GM23338 (cell line): ENCODE results near the gene TRAF2. TPM values are rescaled to one million over a fixed set of nuclear protein-coding genes. Genes with fewer than 3 reads are reported as not detected.

Experiments
- ATAC-seq: fragments of 200-7000 bp; cut with Tn5 transposase; 3 replicates; pipeline ENCODE4 v1.9.1; 2020
- DNase-seq: peaks from one replicate; pipeline ENCODE4 v3.0.0-alpha.2; 2015; ENCODE audit warnings: low spot score
- H2AFZ ChIP-seq: fragments of 200-600 bp; sonication (generic); 2 replicates; pipeline ENCODE4 v1.8.0; 2016; ENCODE audit warnings: antibody characterized with exemption, mild to moderate bottlenecking, moderate library complexity
- H3F3A ChIP-seq: fragments of 200-600 bp; sonication (generic); replicated peaks from 2 replicates; pipeline ENCODE4 v1.8.0; 2017; ENCODE audit warnings: antibody characterized with exemption, mixed run types, low read depth
- H3K27ac ChIP-seq: fragments of 200-600 bp; sonication (generic); 2 replicates; pipeline ENCODE4 v1.6.1; 2016; ENCODE audit warnings: low read depth
- H3K27me3 ChIP-seq: fragments of 200-600 bp; sonication (generic); 2 replicates; pipeline ENCODE4 v1.8.0; 2016; ENCODE audit warnings: mild to moderate bottlenecking, mixed run types, moderate library complexity; ENCODE audit not compliant: insufficient read depth
- H3K36me3 ChIP-seq: fragments of 200-600 bp; sonication (generic); 2 replicates; pipeline ENCODE4 v1.8.0; 2016; ENCODE audit warnings: mild to moderate bottlenecking; ENCODE audit not compliant: insufficient read depth
- H3K4me1 ChIP-seq: fragments of 200-600 bp; sonication (generic); 2 replicates; pipeline ENCODE4 v1.8.0; 2016; ENCODE audit warnings: mild to moderate bottlenecking, moderate library complexity; ENCODE audit not compliant: insufficient read depth
- H3K4me2 ChIP-seq: fragments of 200-600 bp; sonication (generic); 2 replicates; pipeline ENCODE4 v1.7.1; 2017; ENCODE audit warnings: mixed run types
- H3K4me3 ChIP-seq: fragments of 200-600 bp; sonication (generic); 2 replicates; pipeline ENCODE4 v1.6.1; 2016; ENCODE audit warnings: mixed run types
- H3K79me2 ChIP-seq: fragments of 200-600 bp; sonication (generic); replicated peaks from 2 replicates; pipeline ENCODE4 v1.8.0; 2017; ENCODE audit warnings: mild to moderate bottlenecking; ENCODE audit not compliant: insufficient read depth
- H3K9me2 ChIP-seq: fragments of 200-600 bp; sonication (generic); 2 replicates; pipeline ENCODE4 v1.8.0; 2017; ENCODE audit not compliant: insufficient read depth
- H4K20me1 ChIP-seq: fragments of 200-600 bp; sonication (generic); replicated peaks from 2 replicates; pipeline ENCODE4 v1.8.0; 2017; ENCODE audit warnings: mild to moderate bottlenecking; ENCODE audit not compliant: insufficient read depth
- H3K27ac Mint-ChIP-seq: 2 replicates; pipeline ENCODE4 v1.8.0; 2020; ENCODE audit warnings: inconsistent platforms, mild to moderate bottlenecking, moderate library complexity, mixed read lengths
- H3K27me3 Mint-ChIP-seq: 3 replicates; pipeline ENCODE4 v1.8.0; 2022; ENCODE audit warnings: low read depth, mild to moderate bottlenecking, moderate library complexity, mixed read lengths, inconsistent platforms; ENCODE audit not compliant: insufficient read depth, poor library complexity
- H3K36me3 Mint-ChIP-seq: 3 replicates; pipeline ENCODE4 v1.8.0; 2021; ENCODE audit warnings: low read depth, mild to moderate bottlenecking, inconsistent platforms, moderate library complexity, mixed read lengths
- H3K4me1 Mint-ChIP-seq: 3 replicates; pipeline ENCODE4 v1.8.0; 2020; ENCODE audit warnings: mild to moderate bottlenecking, inconsistent platforms, mixed read lengths
- H3K4me3 Mint-ChIP-seq: 3 replicates; pipeline ENCODE4 v1.8.0; 2021; ENCODE audit warnings: moderate library complexity, mild to moderate bottlenecking, inconsistent platforms, mixed read lengths
- H3K9me3 Mint-ChIP-seq: 3 replicates; pipeline ENCODE4 v1.8.0; 2020; ENCODE audit warnings: moderate library complexity, mild to moderate bottlenecking, inconsistent platforms, mixed read lengths
- CREB1 ChIP-seq: fragments of 250-450 bp; sonication (Bioruptor Pico); IDR thresholded peaks from 2 replicates; pipeline ENCODE4 v1.5.0; 2020; ENCODE audit warnings: low read depth, mild to moderate bottlenecking, moderate library complexity
- ETS1 ChIP-seq: IDR thresholded peaks from 2 replicates; pipeline ENCODE4 v1.6.1; 2016; ENCODE audit warnings: antibody characterized with exemption
- EZH2phosphoT487 ChIP-seq: fragments of 200-600 bp; sonication (generic); IDR thresholded peaks from one replicate; pipeline ENCODE4 v1.8.1; 2018; ENCODE audit warnings: antibody characterized with exemption; ENCODE audit not compliant: unreplicated experiment
- JUNB ChIP-seq: IDR thresholded peaks from one replicate; pipeline ENCODE4 v1.6.1; 2016; ENCODE audit warnings: antibody characterized with exemption; ENCODE audit not compliant: unreplicated experiment
- NANOG ChIP-seq: IDR thresholded peaks from 2 replicates; pipeline ENCODE4 v1.6.1; 2016; ENCODE audit warnings: antibody characterized with exemption, borderline replicate concordance
- POLR2AphosphoS5 ChIP-seq: IDR thresholded peaks from 2 replicates; pipeline ENCODE4 v1.6.1; 2016; ENCODE audit warnings: antibody characterized with exemption, low read depth
- REST ChIP-seq: IDR thresholded peaks from one replicate; pipeline ENCODE4 v1.6.1; 2018; ENCODE audit warnings: antibody characterized with exemption; ENCODE audit not compliant: unreplicated experiment
- STAT1 ChIP-seq: IDR thresholded peaks from one replicate; pipeline ENCODE4 v1.6.1; 2016; ENCODE audit warnings: antibody characterized with exemption; ENCODE audit not compliant: unreplicated experiment
- ZNF114 ChIP-seq: fragments of 250-450 bp; sonication (Bioruptor Pico); IDR thresholded peaks from 2 replicates; pipeline ENCODE4 v1.5.0; 2020; ENCODE audit warnings: mild to moderate bottlenecking, moderate library complexity
- ZNF331 ChIP-seq: fragments of 250-450 bp; sonication (Bioruptor Pico); IDR thresholded peaks from 2 replicates; pipeline ENCODE4 v1.5.0; 2020; ENCODE audit warnings: low read depth, mild to moderate bottlenecking, moderate library complexity
- polyA plus RNA-seq: library from polyadenylated mRNA; unstranded; fragments of >200 nt; fragmentation: Nextera tagmentation; extraction: Ambion mirVana; gene quantifications from 2 replicates; pipeline ENCODE4 v1.2.1, GENCODE V29; 2016
- total RNA-seq: library from RNA; depleted of rRNA; stranded (reverse); fragments of >200 nt; shearing (Covaris generic); gene quantifications from 2 replicates; pipeline ENCODE4 v1.2.3, GENCODE V29; 2014
- TF ChIP-seq, protein P1 (sequence below), 2 experiments: fragments of 200-600 bp in 1 of 2; sonication (generic) in 1 of 2; conservative IDR thresholded peaks; 2 replicates each; pipeline versions ENCODE4 v1.5.1 to v1.6.1; 2016 to 2017; ENCODE audit warnings: antibody characterized with exemption in 2 of 2, low read depth in 2 of 2, mild to moderate bottlenecking in 2 of 2, moderate library complexity in 1 of 2

Gene TRAF2
- total and polyA plus RNA-seq, 2 experiments from 2014 or later, result 25.4 to 39.9 TPM

DNA sequence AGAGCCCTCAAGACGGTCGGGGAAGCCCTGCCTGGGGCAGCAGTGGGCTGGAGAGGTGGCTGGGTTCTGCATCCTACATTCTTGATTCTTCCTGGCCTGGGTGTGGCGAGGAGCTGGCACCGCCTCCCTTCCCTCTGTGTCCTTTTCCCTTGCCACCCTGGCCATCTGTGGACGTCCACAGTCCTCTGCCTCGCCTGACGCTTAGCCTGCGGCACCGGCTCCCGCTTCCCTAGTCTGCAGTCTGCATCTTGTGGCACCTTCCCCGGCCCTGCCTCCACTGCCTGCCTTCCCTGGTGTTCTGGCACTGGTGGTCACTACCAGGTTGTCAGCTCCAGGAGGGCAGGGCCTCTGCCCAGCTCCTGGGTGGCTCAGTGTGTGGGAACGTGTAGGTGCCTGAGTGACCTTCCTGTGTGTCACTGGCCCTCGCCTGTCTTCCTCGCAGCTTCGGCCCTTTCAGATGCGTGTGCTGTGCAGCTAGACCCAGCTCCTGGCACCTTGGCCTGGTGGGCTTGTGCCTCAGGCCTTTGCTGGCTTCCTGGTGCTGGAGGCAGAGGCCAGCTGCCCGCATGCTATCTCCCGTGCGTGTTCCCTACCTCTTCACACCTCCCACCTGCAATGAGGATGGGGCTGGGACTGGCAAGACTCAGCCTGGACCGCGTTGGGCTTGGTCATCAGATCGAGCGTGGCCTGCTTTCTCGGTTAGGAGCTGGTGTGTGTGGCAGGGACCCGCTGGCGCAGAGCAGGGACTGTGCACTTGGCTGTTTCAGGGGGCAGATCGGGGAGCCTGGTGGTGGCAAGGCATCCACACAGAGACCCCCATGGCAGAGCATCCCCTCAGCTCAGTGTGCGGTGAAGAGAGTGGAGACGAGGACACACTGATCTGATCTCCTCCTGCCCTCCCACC, 20.9 kb downstream of the TRAF2 start (continued):
- TF ChIP-seq REST, result no peak
- TF ChIP-seq, protein P1, sequence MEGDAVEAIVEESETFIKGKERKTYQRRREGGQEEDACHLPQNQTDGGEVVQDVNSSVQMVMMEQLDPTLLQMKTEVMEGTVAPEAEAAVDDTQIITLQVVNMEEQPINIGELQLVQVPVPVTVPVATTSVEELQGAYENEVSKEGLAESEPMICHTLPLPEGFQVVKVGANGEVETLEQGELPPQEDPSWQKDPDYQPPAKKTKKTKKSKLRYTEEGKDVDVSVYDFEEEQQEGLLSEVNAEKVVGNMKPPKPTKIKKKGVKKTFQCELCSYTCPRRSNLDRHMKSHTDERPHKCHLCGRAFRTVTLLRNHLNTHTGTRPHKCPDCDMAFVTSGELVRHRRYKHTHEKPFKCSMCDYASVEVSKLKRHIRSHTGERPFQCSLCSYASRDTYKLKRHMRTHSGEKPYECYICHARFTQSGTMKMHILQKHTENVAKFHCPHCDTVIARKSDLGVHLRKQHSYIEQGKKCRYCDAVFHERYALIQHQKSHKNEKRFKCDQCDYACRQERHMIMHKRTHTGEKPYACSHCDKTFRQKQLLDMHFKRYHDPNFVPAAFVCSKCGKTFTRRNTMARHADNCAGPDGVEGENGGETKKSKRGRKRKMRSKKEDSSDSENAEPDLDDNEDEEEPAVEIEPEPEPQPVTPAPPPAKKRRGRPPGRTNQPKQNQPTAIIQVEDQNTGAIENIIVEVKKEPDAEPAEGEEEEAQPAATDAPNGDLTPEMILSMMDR (conservative IDR thresholded peaks at IDR 0.05; ENCODE audit: low read depth in 2 of 2), result no peak
- TF ChIP-seq POLR2AphosphoS5, result no peak
- no peak for TF ChIP-seq EZH2phosphoT487
- no peak for TF ChIP-seq ZNF114 (CRISPR knock-in tag)
- TF ChIP-seq JUNB, result no peak
- TF ChIP-seq ETS1, result no peak
- no peak for TF ChIP-seq STAT1

GRCh38 chr9:136910197-136910900, 24.0 kb downstream of the TRAF2 start:
- Histone ChIP-seq H3K27ac (no peak overlapping the region), H3K79me2 (peaks cover 4% of the 10 kb centered on the region; the same call in 1 of the 2 replicates), H3F3A (no peaks in the 10 kb centered on the region), H2AFZ (no peak overlapping the region), H3K9me2 (no peaks in the 10 kb centered on the region), H3K4me3 (no peak overlapping the region), H4K20me1 (no peaks in the 10 kb centered on the region; the same call in 1 of the 2 replicates), H3K4me2 (no peak overlapping the region), H3K27me3 (no peaks in the 10 kb centered on the region), H3K36me3 (peaks cover 6% of the 10 kb centered on the region), H3K4me1 (no peaks in the 10 kb centered on the region)
- no peak overlapping the region for H3K4me3 Mint-ChIP-seq
- ATAC-seq (no peak), DNase-seq (no peak)
- TF ChIP-seq STAT1, result no peak
- no peak for TF ChIP-seq JUNB
- TF ChIP-seq NANOG, result no peak
- no peak for TF ChIP-seq ZNF331
- TF ChIP-seq, protein P1 (conservative IDR thresholded peaks at IDR 0.05; ENCODE audit: low read depth in 2 of 2), result no peak
- TF ChIP-seq ETS1, result no peak
- no peak for TF ChIP-seq CREB1 (CRISPR knock-in tag)
- no peak overlapping the region for H3K27ac Mint-ChIP-seq
- H3K27me3 Mint-ChIP-seq, result peaks cover 3% of the 10 kb centered on the region
- peaks cover 41% of the 10 kb centered on the region for H3K36me3 Mint-ChIP-seq
- H3K4me1 Mint-ChIP-seq, result no peaks in the 10 kb centered on the region
- no peaks in the 10 kb centered on the region for H3K9me3 Mint-ChIP-seq
